H9 (cell line): Measurements from ENCODE around the gene OTUD4. TPM values are rescaled to one million over a fixed set of nuclear protein-coding genes. Genes with fewer than 3 reads are reported as not detected.
"Not testable (repeated sequence)": the region's sequence is repeated elsewhere in the genome, so short reads cannot be mapped to it uniquely, and the experiment has no call there.

ENCODE experiments used
- DNase-seq: peaks from one replicate; pipeline ENCODE4 v3.0.0-alpha.2; 2017
- H2AFZ ChIP-seq: one replicate; pipeline ENCODE4 v1.6.1; 2013; ENCODE audit warnings: mild to moderate bottlenecking, low read length, control low read depth, moderate library complexity
- H2AK5ac ChIP-seq: 2 replicates; pipeline ENCODE4 v1.6.1; 2013; ENCODE audit warnings: low read length, control low read depth, mixed read lengths; ENCODE audit not compliant: insufficient read length
- H2BK120ac ChIP-seq: one replicate; pipeline ENCODE4 v1.6.1; 2013; ENCODE audit warnings: low read depth, mild to moderate bottlenecking, low read length, control low read depth, inconsistent platforms; ENCODE audit not compliant: poor library complexity, severe bottlenecking
- H2BK12ac ChIP-seq: 2 replicates; pipeline ENCODE4 v1.6.1; 2013; ENCODE audit warnings: low read length, control low read depth, mixed read lengths, low read depth; ENCODE audit not compliant: insufficient read length
- H2BK15ac ChIP-seq: 2 replicates; pipeline ENCODE4 v1.6.1; 2013; ENCODE audit warnings: low read depth, low read length, control low read depth
- H2BK20ac ChIP-seq: one replicate; pipeline ENCODE4 v1.6.1; 2013; ENCODE audit warnings: low read depth, mild to moderate bottlenecking, low read length, control low read depth, inconsistent platforms; ENCODE audit not compliant: poor library complexity, severe bottlenecking
- H2BK5ac ChIP-seq: 2 replicates; pipeline ENCODE4 v1.6.1; 2013; ENCODE audit warnings: low read length, control low read depth, mixed read lengths; ENCODE audit not compliant: insufficient read length
- H3K14ac ChIP-seq: 2 replicates; pipeline ENCODE4 v1.6.1; 2013; ENCODE audit warnings: low read length, control low read depth; ENCODE audit not compliant: insufficient read depth
- H3K18ac ChIP-seq: 2 replicates; pipeline ENCODE4 v1.6.1; 2013; ENCODE audit warnings: low read depth, mild to moderate bottlenecking, mixed read lengths, low read length, control low read depth; ENCODE audit not compliant: insufficient read length
- H3K23ac ChIP-seq: 2 replicates; pipeline ENCODE4 v1.6.1; 2013; ENCODE audit warnings: low read length, control low read depth, mixed read lengths, low read depth; ENCODE audit not compliant: insufficient read length
- H3K23me2 ChIP-seq: 2 replicates; pipeline ENCODE4 v1.6.1; 2013; ENCODE audit warnings: low read depth, mild to moderate bottlenecking, mixed read lengths, low read length, control low read depth; ENCODE audit not compliant: insufficient read length, poor library complexity, severe bottlenecking
- H3K27ac ChIP-seq: 2 replicates; pipeline ENCODE4 v1.5.1; 2013; ENCODE audit warnings: low read length, control low read depth, mixed read lengths, low read depth; ENCODE audit not compliant: insufficient read length
- H3K27me3 ChIP-seq: 2 replicates; pipeline ENCODE4 v1.6.1; 2013; ENCODE audit warnings: low read length, control low read depth, inconsistent platforms; ENCODE audit not compliant: insufficient read depth
- H3K4ac ChIP-seq: 2 replicates; pipeline ENCODE4 v1.6.1; 2013; ENCODE audit warnings: low read depth, mild to moderate bottlenecking, control low read depth, inconsistent platforms, low read length, moderate library complexity
- H3K4me1 ChIP-seq: 2 replicates; pipeline ENCODE4 v1.6.1; 2013; ENCODE audit warnings: low read length, control low read depth, inconsistent platforms; ENCODE audit not compliant: insufficient read depth
- H3K4me2 ChIP-seq: 2 replicates; pipeline ENCODE4 v1.6.1; 2013; ENCODE audit warnings: low read length, control low read depth, mixed read lengths; ENCODE audit not compliant: insufficient read length, insufficient read depth
- H3K56ac ChIP-seq: 2 replicates; pipeline ENCODE4 v1.6.1; 2013; ENCODE audit warnings: low read depth, mild to moderate bottlenecking, mixed read lengths, low read length, control low read depth; ENCODE audit not compliant: insufficient read length
- H3K79me1 ChIP-seq: 2 replicates; pipeline ENCODE4 v1.6.1; 2013; ENCODE audit warnings: low read depth, mild to moderate bottlenecking, moderate library complexity, low read length, control low read depth, inconsistent platforms; ENCODE audit not compliant: insufficient read depth, poor library complexity, severe bottlenecking
- H3K79me2 ChIP-seq: 2 replicates; pipeline ENCODE4 v1.6.1; 2013; ENCODE audit warnings: low read length, control low read depth, inconsistent platforms; ENCODE audit not compliant: insufficient read depth
- H3K9ac ChIP-seq: 2 replicates; pipeline ENCODE4 v1.6.1; 2013; ENCODE audit warnings: low read length, control low read depth, mixed read lengths; ENCODE audit not compliant: insufficient read length; ENCODE audit errors: extremely low read depth
- H3K9me3 ChIP-seq: one replicate; pipeline ENCODE4 v1.6.1; 2013; ENCODE audit warnings: low read depth, low read length, inconsistent platforms; ENCODE audit not compliant: control insufficient read depth
- H3T11ph ChIP-seq: one replicate; pipeline ENCODE4 v1.6.1; 2013; ENCODE audit warnings: mild to moderate bottlenecking, low read length, control low read depth, inconsistent platforms
- H4K20me1 ChIP-seq: one replicate; pipeline ENCODE4 v1.6.1; 2013; ENCODE audit not compliant: control insufficient read depth, insufficient read length, insufficient read depth
- H4K5ac ChIP-seq: 2 replicates; pipeline ENCODE4 v1.6.1; 2013; ENCODE audit warnings: low read depth, mild to moderate bottlenecking, mixed read lengths, low read length, control low read depth; ENCODE audit not compliant: insufficient read length
- H4K8ac ChIP-seq: replicated peaks from 2 replicates; pipeline ENCODE4 v1.6.1; 2013; ENCODE audit warnings: low read length, control low read depth, mixed read lengths, low read depth; ENCODE audit not compliant: insufficient read length
- H4K91ac ChIP-seq: 2 replicates; pipeline ENCODE4 v1.6.1; 2013; ENCODE audit warnings: low read depth, mild to moderate bottlenecking, moderate library complexity, mixed read lengths, low read length, control low read depth; ENCODE audit not compliant: insufficient read length
- H3K27ac Mint-ChIP-seq, 3 experiments: 2 replicates in 2 of 3; 3 replicates in 1 of 3; pipeline ENCODE4 v1.8.0; 2020 to 2021; ENCODE audit warnings: mixed read lengths in 3 of 3, mild to moderate bottlenecking in 1 of 3, moderate library complexity in 1 of 3
- H3K27me3 Mint-ChIP-seq: 2 replicates; pipeline ENCODE4 v1.8.0; 2021; ENCODE audit warnings: low read depth, mild to moderate bottlenecking, moderate library complexity, mixed read lengths
- H3K36me3 Mint-ChIP-seq, 3 experiments: 2 replicates in 2 of 3; 3 replicates in 1 of 3; pipeline ENCODE4 v1.8.0; 2020 to 2021; ENCODE audit warnings: low read depth in 3 of 3, mixed read lengths in 3 of 3; ENCODE audit not compliant: insufficient read depth in 1 of 3
- H3K4me1 Mint-ChIP-seq, 2 experiments: 2 replicates each; pipeline ENCODE4 v1.8.0; 2020; ENCODE audit warnings: mixed read lengths in 2 of 2
- H3K4me3 Mint-ChIP-seq, 2 experiments: 2 replicates in 1 of 2; 3 replicates in 1 of 2; pipeline ENCODE4 v1.8.0; 2020 to 2021; ENCODE audit warnings: mild to moderate bottlenecking in 2 of 2, mixed read lengths in 2 of 2, moderate library complexity in 1 of 2
- H3K9me3 Mint-ChIP-seq, 2 experiments: 2 replicates in 1 of 2; 3 replicates in 1 of 2; pipeline ENCODE4 v1.8.0; 2020; ENCODE audit warnings: mild to moderate bottlenecking in 2 of 2, mixed read lengths in 2 of 2, moderate library complexity in 1 of 2
- WGBS: extraction: QIAGEN DNeasy Blood & Tissue Kit; methylation state at CpG from one replicate; pipeline ENCODE4 v1.1.7; 2013; ENCODE audit warnings: missing lambda C conversion rate, low lambda C conversion rate, mixed read lengths; ENCODE audit not compliant: insufficient read length; ENCODE audit errors: extremely low coverage; 5-methylcytosine and 5-hydroxymethylcytosine counted together
- total RNA-seq: library from RNA; stranded (reverse); gene quantifications from 2 replicates; pipeline ENCODE4 v1.2.1, GENCODE V29; 2021

Gene OTUD4
- total RNA-seq, 1 experiment from 2014 or later = 59.0 TPM

GRCh38 chr4:145223228-145223627 lies 42.8 kb upstream of the OTUD4 start:
- H3K9ac ChIP-seq, H3K27ac ChIP-seq, H2BK120ac ChIP-seq, DNase-seq, H3K27me3 Mint-ChIP-seq, H3K4me1 Mint-ChIP-seq, H4K91ac ChIP-seq, H3K9me3 Mint-ChIP-seq, H3K9me3 ChIP-seq, H2BK15ac ChIP-seq, H3K18ac ChIP-seq, H3K36me3 Mint-ChIP-seq, H3K4ac ChIP-seq, H2BK5ac ChIP-seq, H3K4me2 ChIP-seq, H3K4me3 Mint-ChIP-seq, H3T11ph ChIP-seq, H2AFZ ChIP-seq, H3K23me2 ChIP-seq, H3K79me2 ChIP-seq, H3K79me1 ChIP-seq, H3K23ac ChIP-seq, H3K56ac ChIP-seq, H2BK12ac ChIP-seq, H4K8ac ChIP-seq, H3K14ac ChIP-seq, H3K4me1 ChIP-seq, H4K20me1 ChIP-seq, H3K27me3 ChIP-seq, H2AK5ac ChIP-seq, H4K5ac ChIP-seq, H2BK20ac ChIP-seq, H3K27ac Mint-ChIP-seq: not testable (repeated sequence)
- WGBS = no CpG with 5 or more reads among the region's 7 CpGs

- not testable (repeated sequence) for H3K9me3 Mint-ChIP-seq, H3K27ac ChIP-seq, H2BK120ac ChIP-seq, H3K18ac ChIP-seq, H3K56ac ChIP-seq, H3K9ac ChIP-seq, H3K23me2 ChIP-seq, H4K20me1 ChIP-seq, H3K27me3 ChIP-seq, H3K4ac ChIP-seq, H3K79me1 ChIP-seq, H3K27me3 Mint-ChIP-seq, H3K4me2 ChIP-seq, H3K9me3 ChIP-seq, H4K5ac ChIP-seq, DNase-seq, H2AFZ ChIP-seq, H2BK20ac ChIP-seq, H4K91ac ChIP-seq, H3K23ac ChIP-seq, H3K4me1 ChIP-seq, H2BK5ac ChIP-seq, H2AK5ac ChIP-seq, H3K14ac ChIP-seq, H3T11ph ChIP-seq, H3K79me2 ChIP-seq, H2BK15ac ChIP-seq, H3K36me3 Mint-ChIP-seq, H3K4me3 Mint-ChIP-seq, H3K27ac Mint-ChIP-seq, H4K8ac ChIP-seq, H2BK12ac ChIP-seq
- peaks cover 13 to 15% of the 10 kb centered on the region in 2 experiments for H3K4me1 Mint-ChIP-seq
- no CpG with 5 or more reads among the region's 5 CpGs for WGBS
Measured at GRCh38 chr4:145221529-145221928, 41.1 kb upstream of the OTUD4 start.
